GM12874 (cell line): ENCODE data around the gene MACROD2.

Source experiments
- TF ChIP-seq, protein P1 (sequence below): IDR thresholded peaks from 2 replicates; pipeline ENCODE4 v1.5.1; 2011; ENCODE audit warnings: low read depth, mild to moderate bottlenecking, control low read depth, low read length, moderate library complexity; ENCODE audit not compliant: insufficient read depth

MACROD2 gene

DNA sequence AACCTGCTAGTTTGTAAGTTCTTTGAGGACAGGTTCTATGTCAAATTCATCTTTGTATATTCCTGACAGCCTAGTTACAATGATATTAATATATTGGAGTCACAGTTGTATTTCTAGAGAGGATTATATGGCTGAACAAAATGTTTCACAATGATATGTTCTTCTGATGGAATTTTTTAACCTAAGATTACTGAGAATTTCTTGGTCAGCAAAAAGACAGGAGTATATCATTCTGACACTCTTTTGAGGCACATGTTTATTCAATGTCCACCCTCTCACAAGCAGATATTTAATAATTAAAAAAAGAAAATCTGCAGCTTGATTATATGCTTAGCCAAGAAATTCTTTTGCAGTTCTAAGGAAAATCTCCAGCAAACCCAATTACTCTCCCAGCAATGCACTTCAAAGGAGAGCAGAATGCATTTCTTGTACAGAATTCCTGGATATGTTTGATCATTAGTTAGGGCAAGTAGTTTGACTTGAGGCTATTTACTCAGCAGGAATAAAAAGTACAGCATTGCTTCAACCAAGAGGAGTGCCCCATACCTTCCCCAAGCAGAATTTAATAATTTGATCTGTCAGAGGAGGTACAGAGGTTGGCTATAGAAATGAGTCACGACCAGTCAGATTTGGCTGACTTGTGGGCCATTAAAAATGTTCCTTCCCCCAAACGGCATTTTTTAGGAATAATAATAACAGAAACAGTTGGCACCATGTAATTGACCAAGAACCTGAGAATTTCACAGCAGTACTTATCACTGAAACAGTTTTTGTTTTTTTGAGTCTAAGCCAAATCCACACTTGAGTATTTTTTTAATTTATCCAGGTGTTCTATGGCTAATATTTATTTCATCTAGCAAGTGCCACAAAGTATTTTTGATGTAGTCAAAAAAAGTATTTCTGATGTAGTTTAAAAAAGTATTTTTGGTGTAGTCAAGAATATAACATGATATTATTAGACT, 850.2 kb downstream of the MACROD2 start:
- TF ChIP-seq, protein P1, sequence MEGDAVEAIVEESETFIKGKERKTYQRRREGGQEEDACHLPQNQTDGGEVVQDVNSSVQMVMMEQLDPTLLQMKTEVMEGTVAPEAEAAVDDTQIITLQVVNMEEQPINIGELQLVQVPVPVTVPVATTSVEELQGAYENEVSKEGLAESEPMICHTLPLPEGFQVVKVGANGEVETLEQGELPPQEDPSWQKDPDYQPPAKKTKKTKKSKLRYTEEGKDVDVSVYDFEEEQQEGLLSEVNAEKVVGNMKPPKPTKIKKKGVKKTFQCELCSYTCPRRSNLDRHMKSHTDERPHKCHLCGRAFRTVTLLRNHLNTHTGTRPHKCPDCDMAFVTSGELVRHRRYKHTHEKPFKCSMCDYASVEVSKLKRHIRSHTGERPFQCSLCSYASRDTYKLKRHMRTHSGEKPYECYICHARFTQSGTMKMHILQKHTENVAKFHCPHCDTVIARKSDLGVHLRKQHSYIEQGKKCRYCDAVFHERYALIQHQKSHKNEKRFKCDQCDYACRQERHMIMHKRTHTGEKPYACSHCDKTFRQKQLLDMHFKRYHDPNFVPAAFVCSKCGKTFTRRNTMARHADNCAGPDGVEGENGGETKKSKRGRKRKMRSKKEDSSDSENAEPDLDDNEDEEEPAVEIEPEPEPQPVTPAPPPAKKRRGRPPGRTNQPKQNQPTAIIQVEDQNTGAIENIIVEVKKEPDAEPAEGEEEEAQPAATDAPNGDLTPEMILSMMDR: no peak

DNA sequence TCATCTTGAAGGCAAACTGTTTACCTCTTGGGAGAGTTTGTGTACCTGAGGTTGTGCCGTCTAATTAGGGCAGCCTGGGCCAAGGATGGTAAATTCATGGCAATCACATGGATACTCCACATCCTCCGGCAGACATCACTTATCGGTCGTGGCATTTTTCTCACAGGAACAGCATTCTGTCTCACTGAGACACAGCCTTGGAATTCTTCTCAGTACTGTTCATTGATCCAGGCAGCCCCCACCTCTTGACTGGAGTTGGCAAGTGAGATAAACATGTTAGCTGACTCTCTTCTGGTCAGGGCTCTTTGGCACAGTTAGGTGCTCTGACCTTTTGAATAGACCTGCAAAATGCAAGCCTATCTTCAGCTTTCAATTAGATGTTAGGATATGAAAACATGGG, 853.5 kb downstream of the MACROD2 start:
- TF ChIP-seq, protein P1: no peak

DNA sequence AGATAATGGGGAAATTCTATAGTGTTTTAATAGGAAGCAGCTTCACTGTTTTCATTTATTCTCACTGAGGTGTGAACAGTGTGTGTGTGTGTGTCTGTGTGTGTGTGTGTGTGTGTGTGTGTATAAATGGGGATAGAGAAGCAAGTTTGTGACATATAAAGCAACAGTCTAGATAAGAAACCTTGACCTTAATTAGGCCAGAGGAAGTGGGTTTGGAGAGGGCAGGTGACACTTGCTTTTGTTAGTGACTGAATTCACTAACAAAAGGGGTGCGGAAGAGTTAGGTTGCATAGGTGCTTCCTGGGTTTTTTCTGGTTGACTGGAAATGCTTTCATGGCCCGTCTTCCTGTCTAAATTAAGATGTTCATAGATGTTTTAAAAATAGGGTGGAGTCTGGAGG, 857.8 kb downstream of the MACROD2 start:
- TF ChIP-seq, protein P1: no peak

DNA sequence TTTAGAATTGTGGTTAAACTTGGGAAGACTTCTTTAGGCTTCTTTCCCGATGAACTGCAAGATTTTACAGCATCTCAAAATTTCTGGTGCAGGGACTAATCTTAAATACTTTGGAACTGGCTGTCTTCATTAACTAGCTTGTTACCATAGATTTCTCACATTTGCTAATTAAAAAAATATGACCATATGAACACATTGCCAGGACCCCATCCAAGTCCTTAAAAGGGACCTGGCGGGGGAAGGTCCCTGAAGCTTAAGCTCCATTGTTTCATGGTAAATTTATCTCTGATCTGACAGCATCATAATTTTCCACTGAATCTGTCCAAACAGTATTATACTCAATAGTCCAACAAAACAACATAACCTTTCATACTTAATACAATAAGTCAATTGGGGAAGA, 859.9 kb downstream of the MACROD2 start:
- TF ChIP-seq, protein P1: no peak

DNA sequence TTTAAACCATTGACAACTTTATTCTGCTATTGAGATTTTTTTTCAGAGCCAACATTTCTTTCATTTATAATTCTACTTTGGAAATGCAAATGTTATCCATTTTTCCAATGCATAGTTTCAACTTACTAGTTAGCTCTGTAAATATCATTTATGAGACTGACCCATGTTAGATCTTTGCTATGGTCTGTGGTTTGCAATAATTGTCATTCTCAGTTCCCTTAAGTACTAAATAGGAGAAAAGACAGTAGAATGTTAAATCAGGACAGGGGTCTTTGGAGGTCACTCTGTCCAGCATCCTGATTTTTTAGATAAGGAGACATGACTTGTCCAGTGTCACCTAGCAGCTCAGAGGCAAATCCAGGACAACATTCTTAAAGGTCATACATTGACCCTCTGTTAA, 864.3 kb downstream of the MACROD2 start:
- TF ChIP-seq, protein P1: no peak

DNA sequence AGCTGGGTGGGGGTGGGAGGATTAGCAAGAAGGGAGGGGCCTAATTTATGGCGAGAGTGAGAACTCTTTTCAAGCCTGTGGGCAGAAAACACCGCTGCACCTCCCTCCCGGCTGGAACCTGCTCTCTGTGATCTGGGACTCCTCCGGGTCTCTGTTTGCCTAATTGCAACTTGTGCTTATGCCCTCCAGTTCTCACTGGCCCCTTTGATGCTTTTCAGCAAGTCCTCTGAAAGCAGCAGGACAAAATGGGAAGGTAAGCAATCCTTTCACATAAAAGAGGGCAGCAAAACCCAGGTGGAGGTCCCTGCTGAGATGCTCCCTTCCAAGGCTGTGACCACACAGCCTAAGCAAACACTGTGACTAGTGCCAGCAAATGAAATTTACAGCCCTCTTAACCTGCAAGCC, 865.1 kb downstream of the MACROD2 start:
- TF ChIP-seq, protein P1: no peak

DNA sequence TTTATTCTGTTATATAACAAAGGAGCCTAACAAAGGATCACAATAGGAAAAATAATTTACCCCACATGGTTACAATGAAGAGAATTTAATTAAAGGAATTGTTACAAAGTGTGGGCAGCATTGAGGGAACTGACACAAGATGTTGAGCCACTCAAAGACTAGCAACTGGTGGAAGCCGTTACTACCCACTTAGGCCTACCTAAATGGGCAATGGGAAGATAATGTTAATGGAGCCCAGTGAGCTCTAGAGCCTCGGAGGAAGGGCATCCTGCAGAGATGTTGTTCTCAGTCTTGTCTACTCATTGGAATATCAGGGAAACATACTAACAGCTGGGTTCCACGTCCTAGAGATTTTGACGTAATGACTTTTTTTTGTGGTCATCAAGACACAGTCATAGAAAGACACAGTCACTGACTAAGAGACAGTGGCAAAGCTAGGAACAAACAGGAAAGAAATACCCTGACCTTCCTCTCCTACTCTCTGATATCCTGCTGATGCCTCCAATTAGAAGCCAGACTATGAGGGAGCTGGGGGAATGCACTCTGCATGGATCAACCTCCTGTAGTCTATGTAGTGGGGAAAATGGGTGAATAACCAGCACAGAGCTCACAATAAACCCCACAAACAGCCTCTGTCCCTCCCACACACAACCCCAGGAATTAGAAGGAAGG, 865.8 kb downstream of the MACROD2 start:
- TF ChIP-seq, protein P1: no peak
